Measurements from ENCODE around the gene CELA2A. TPM values are rescaled to one million over a fixed set of nuclear protein-coding genes. Genes with fewer than 3 reads are reported as not detected.

CELA2A gene
- total RNA-seq, 1 experiment from 2014 or later: 0.72 TPM

DNA sequence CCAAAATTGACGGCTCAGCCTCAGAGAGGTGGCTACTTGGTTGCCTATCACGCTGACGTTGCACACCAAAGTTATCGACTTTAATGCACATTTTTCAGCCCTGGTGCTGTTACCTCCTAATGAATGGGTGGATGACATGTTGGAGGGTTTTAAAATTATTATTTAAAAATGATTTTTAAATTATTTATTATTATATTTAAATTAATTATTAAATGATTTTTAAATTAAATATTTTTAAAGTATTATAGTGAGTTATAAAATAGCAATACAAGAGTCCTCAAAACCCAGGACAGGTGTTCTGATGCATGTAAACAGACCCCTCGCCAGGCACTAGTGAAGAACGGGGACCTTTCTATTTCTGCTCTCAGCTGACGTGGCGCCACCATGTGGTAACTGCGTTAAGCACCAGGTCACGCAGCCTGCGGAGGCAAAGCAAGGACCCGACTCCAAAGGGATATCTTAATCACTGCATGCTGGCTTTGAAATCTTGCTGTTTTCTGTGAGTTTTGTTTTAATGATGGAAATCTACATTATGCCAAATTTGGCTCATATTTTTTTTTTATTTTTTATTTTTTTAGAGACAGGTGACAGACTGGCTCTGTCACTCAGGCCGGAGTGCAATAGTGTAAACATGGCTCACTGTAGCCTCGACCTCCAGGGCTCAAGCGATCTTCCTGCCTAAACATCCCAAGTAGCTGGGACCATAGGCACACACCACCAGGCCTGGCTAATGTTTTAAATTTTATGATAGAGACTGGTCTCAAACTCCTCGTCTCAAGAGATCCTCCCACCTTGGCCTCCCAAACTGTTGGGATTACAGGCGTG, 44.9 kb downstream of the CELA2A start:
- ChIA-PET CTCF (interaction anchor here (0.9 kb wide), 1 partner anchor 64 kb away, joined by 3 read pairs; the partner anchor contains the start of gene CTRC), POLR2A (no interaction called here)
- in situ Hi-C loops (cut with HindIII; ENCODE audit: low pct_unique_long_range_greater_than_20kb, low sequenced_read_pairs) (no loop called here), intact Hi-C loops (cut with micrococcal nuclease; ENCODE audit: unreplicated experiment) (loop anchor here (5.0 to 10.0 kb wide), 2 partner anchors 67 to 179 kb away; partner anchors contain the start of gene CTRC)
- H3K27me3 ChIP-seq (ENCODE audit: control insufficient read depth, insufficient read depth, low read length): no peaks in the 10 kb centered on the region
- no TSS peak for BruUV-seq (replicated peaks)
- TF ChIP-seq TCF7L2 (IDR thresholded peaks at IDR 0.05; ENCODE audit: low read depth, low read length) (no peak), CTCF (IDR thresholded peaks at IDR 0.05) (peak; percentile 94)
- TF ChIP-seq, protein P1, sequence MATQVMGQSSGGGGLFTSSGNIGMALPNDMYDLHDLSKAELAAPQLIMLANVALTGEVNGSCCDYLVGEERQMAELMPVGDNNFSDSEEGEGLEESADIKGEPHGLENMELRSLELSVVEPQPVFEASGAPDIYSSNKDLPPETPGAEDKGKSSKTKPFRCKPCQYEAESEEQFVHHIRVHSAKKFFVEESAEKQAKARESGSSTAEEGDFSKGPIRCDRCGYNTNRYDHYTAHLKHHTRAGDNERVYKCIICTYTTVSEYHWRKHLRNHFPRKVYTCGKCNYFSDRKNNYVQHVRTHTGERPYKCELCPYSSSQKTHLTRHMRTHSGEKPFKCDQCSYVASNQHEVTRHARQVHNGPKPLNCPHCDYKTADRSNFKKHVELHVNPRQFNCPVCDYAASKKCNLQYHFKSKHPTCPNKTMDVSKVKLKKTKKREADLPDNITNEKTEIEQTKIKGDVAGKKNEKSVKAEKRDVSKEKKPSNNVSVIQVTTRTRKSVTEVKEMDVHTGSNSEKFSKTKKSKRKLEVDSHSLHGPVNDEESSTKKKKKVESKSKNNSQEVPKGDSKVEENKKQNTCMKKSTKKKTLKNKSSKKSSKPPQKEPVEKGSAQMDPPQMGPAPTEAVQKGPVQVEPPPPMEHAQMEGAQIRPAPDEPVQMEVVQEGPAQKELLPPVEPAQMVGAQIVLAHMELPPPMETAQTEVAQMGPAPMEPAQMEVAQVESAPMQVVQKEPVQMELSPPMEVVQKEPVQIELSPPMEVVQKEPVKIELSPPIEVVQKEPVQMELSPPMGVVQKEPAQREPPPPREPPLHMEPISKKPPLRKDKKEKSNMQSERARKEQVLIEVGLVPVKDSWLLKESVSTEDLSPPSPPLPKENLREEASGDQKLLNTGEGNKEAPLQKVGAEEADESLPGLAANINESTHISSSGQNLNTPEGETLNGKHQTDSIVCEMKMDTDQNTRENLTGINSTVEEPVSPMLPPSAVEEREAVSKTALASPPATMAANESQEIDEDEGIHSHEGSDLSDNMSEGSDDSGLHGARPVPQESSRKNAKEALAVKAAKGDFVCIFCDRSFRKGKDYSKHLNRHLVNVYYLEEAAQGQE (IDR thresholded peaks at IDR 0.05; ENCODE audit: insufficient read depth in 1 of 2, low read depth in 2 of 2, low read length in 1 of 2): no peak
- ATAC-seq (peak; percentile 92), DNase-seq (ENCODE audit: low read depth, low spot score) (no peak)
- no peaks in the 10 kb centered on the region for H3K4me1 ChIP-seq (ENCODE audit: control insufficient read depth, insufficient read depth, low read length)
- H3K9me3 ChIP-seq (ENCODE audit: control insufficient read depth, insufficient read depth, low read depth, low read length): no peaks in the 10 kb centered on the region
- H3K36me3 ChIP-seq (ENCODE audit: control insufficient read depth, insufficient read depth, low read length): no peaks in the 10 kb centered on the region
- no peak overlapping the region for H3K4me3 ChIP-seq (ENCODE audit: low read depth in 2 of 2, low read length in 2 of 2)
- no peak overlapping the region for H3K27ac ChIP-seq (ENCODE audit: low read length)

- ATAC-seq (no peak), DNase-seq (ENCODE audit: low read depth, low spot score) (no peak)
- intact Hi-C loops (cut with micrococcal nuclease; ENCODE audit: unreplicated experiment): loop anchor here (5.0 to 10.0 kb wide), 2 partner anchors 70 to 182 kb away; partner anchors contain the start of gene CTRC
- H3K4me1 ChIP-seq (ENCODE audit: control insufficient read depth, insufficient read depth, low read length): no peaks in the 10 kb centered on the region
- ChIA-PET POLR2A (no interaction called here), CTCF (no interaction called here)
- H3K27ac ChIP-seq (ENCODE audit: low read length): no peak overlapping the region
- no TSS peak for BruUV-seq (replicated peaks)
- H3K36me3 ChIP-seq (ENCODE audit: control insufficient read depth, insufficient read depth, low read length): no peaks in the 10 kb centered on the region
- in situ Hi-C loops (cut with HindIII; ENCODE audit: low pct_unique_long_range_greater_than_20kb, low sequenced_read_pairs): no loop called here
- H3K4me3 ChIP-seq (ENCODE audit: low read depth in 2 of 2, low read length in 2 of 2): no peak overlapping the region
- H3K27me3 ChIP-seq (ENCODE audit: control insufficient read depth, insufficient read depth, low read length): no peaks in the 10 kb centered on the region
- TF ChIP-seq CTCF (IDR thresholded peaks at IDR 0.05): no peak
- no peaks in the 10 kb centered on the region for H3K9me3 ChIP-seq (ENCODE audit: control insufficient read depth, insufficient read depth, low read depth, low read length)
Measured at GRCh38 chr1:15504436-15504835, 47.9 kb downstream of the CELA2A start.
